Measurements from ENCODE around the gene SIRT3. TPM values are rescaled to one million over a fixed set of nuclear protein-coding genes. Genes with fewer than 3 reads are reported as not detected.

SIRT3 gene
- total RNA-seq, 1 donor from 2014 or later: 11.8 TPM

- H3K4me3 ChIP-seq (ENCODE audit: low read depth, low read length): no peak overlapping the region
- DNase-seq (ENCODE audit: low read depth): no peak
- TF ChIP-seq, protein P1, sequence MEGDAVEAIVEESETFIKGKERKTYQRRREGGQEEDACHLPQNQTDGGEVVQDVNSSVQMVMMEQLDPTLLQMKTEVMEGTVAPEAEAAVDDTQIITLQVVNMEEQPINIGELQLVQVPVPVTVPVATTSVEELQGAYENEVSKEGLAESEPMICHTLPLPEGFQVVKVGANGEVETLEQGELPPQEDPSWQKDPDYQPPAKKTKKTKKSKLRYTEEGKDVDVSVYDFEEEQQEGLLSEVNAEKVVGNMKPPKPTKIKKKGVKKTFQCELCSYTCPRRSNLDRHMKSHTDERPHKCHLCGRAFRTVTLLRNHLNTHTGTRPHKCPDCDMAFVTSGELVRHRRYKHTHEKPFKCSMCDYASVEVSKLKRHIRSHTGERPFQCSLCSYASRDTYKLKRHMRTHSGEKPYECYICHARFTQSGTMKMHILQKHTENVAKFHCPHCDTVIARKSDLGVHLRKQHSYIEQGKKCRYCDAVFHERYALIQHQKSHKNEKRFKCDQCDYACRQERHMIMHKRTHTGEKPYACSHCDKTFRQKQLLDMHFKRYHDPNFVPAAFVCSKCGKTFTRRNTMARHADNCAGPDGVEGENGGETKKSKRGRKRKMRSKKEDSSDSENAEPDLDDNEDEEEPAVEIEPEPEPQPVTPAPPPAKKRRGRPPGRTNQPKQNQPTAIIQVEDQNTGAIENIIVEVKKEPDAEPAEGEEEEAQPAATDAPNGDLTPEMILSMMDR (conservative IDR thresholded peaks at IDR 0.05; ENCODE audit: low read depth, low read length): no peak
Measured at GRCh38 chr11:201966-202365, 34.2 kb downstream of the SIRT3 start.

DNA sequence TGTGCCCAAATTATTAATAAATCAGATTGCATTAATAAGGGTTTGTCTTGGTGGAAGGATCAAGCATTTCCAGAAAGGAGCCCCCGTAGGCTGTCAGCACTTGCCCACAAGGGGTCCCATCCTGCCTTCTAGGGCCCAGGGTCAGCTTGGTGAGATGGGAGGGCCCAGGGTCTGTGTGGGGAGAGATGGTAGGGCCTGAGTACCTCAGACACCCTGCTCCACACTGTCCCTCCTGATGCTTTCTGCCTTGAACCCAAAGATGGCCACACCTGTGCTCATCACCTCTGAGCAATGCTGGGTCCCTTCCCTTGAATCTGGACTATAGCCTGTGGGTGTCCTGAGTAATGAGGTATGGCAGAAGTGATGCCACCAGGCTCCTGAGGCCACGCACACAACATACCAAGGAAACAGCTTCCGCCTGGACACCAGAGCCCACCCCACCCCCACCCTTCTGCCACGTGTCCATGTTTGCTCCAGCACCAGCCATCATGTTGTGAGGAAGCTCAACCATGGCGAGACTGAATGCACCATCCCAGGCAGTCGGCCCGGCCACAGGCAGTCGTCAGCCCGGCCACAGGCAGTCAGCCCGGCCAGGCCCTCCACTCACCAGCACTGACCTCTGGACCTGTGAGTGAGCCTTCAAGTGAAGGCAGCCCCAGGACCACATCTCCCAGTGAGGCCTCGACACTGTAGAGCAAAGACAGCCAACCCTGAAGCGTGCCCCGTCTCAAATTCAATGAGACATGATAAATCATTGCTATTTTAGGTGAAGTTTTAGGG, 35.7 kb downstream of the SIRT3 start:
- DNase-seq (ENCODE audit: low read depth): no peak
- no peak overlapping the region for H3K4me3 ChIP-seq (ENCODE audit: low read depth, low read length)
- TF ChIP-seq, protein P1 (conservative IDR thresholded peaks at IDR 0.05; ENCODE audit: low read depth, low read length): no peak

DNA sequence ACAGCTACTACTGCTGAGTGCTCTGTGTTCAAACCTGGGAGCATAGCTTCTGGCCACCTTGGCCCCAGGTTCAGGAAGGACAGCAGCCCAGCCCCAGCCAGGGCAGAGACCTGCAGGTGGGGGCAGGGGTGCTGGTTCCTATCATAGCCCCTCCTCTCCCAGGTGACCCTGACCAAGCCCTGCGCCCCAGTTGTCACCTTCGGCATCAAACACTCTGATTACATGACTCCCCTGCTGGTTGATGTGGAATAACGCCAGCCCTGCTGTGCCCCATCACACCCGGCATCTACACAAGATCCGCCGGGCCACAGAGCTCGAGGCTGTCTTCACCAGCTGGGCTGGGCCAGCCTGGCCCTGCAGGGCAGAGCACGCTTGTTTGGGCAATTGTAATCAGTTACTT, 36.4 kb downstream of the SIRT3 start:
- TF ChIP-seq, protein P1 (conservative IDR thresholded peaks at IDR 0.05; ENCODE audit: low read depth, low read length): no peak
- DNase-seq (ENCODE audit: low read depth): no peak
- H3K4me3 ChIP-seq (ENCODE audit: low read depth, low read length): no peak overlapping the region

- TF ChIP-seq, protein P1 (conservative IDR thresholded peaks at IDR 0.05; ENCODE audit: low read depth, low read length): no peak
- H3K4me3 ChIP-seq (ENCODE audit: low read depth, low read length): no peak overlapping the region
- no peak for DNase-seq (ENCODE audit: low read depth)
Measured at GRCh38 chr11:199004-199581, 37.0 kb downstream of the SIRT3 start.

GRCh38 chr11:198236-198806, 37.8 kb downstream of the SIRT3 start:
- TF ChIP-seq, protein P1 (conservative IDR thresholded peaks at IDR 0.05; ENCODE audit: low read depth, low read length): no peak
- no peak for DNase-seq (ENCODE audit: low read depth)
- no peak overlapping the region for H3K4me3 ChIP-seq (ENCODE audit: low read depth, low read length)

DNA sequence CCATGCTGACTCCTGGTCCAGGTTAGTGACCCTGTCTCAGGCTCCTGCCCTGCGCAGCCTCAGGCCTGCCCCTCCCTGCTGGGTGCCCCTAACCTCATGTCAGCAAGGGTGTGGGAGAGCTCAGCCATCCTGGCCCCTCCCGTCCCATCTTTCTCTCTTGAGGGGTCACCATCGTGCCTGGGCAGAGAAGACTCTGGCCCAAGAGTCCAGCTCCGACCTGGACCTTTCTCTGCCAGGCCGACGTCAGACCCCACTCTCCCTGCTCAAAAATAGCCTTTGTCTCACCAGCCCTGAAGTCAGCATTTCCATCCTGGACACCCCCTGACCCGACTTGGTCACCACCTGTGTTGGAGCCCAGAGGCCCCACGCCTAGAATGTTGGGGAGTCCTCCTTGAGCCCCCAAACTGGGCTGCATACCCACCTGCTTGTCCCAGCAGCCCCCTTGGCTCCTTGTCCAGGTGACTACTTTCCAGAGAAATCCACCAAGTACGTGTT, 38.4 kb downstream of the SIRT3 start:
- no peak for DNase-seq (ENCODE audit: low read depth)
- TF ChIP-seq, protein P1 (conservative IDR thresholded peaks at IDR 0.05; ENCODE audit: low read depth, low read length): no peak
- H3K4me3 ChIP-seq (ENCODE audit: low read depth, low read length): no peak overlapping the region

All from epithelial cell of proximal tubule (primary cell).